TTC549 (cell line): Measurements from ENCODE around the gene CHST12.
"Not testable (repeated sequence)": the region's sequence is repeated elsewhere in the genome, so short reads cannot be mapped to it uniquely, and the experiment has no call there.

Source experiments
- FAIRE-seq: peaks from 2 replicates; lab custom pipeline; 2012; peaks lifted over from hg19 to GRCh38; lab: Jason Lieb, UNC

CHST12 gene

GRCh38 chr7:2403014-2403717 is at the start of gene CHST12:
Gene CHST12, plus strand, starts transcription at chr7:2403611. Its CDS starts 29,029 bp downstream, at chr7:2432640.
- FAIRE-seq, result no peak

- FAIRE-seq, result no peak
These were observed 49.5 kb upstream of the CHST12 start for GRCh38 chr7:2353936-2354185.

GRCh38 chr7:2354186-2354938 is 49.0 kb upstream of the CHST12 start, which contains the start of gene EIF3B:
Gene EIF3B, plus strand, starts transcription at chr7:2354827. Its CDS starts 95 bp downstream, at chr7:2354922.
- FAIRE-seq, result no peak

GRCh38 chr7:2354939-2355704 is 48.3 kb upstream of the CHST12 start:
- FAIRE-seq, result no peak

GRCh38 chr7:2355705-2356008 is 47.8 kb upstream of the CHST12 start:
- FAIRE-seq, result no peak

GRCh38 chr7:2357165-2357564 is 46.2 kb upstream of the CHST12 start:
- no peak for FAIRE-seq

- no peak for FAIRE-seq
These were observed 45.8 kb upstream of the CHST12 start for GRCh38 chr7:2357571-2357970.

GRCh38 chr7:2358968-2359527 is 44.4 kb upstream of the CHST12 start:
- no peak for FAIRE-seq

- no peak for FAIRE-seq
These were observed 43.8 kb upstream of the CHST12 start for GRCh38 chr7:2359610-2360009.

GRCh38 chr7:2360796-2361195 is 42.6 kb upstream of the CHST12 start:
- FAIRE-seq, result no peak

- no peak for FAIRE-seq
These were observed 40.9 kb upstream of the CHST12 start for GRCh38 chr7:2362385-2363088.

- no peak for FAIRE-seq
These were observed 34.3 kb upstream of the CHST12 start for GRCh38 chr7:2369139-2369538.

GRCh38 chr7:2371329-2371728 is 32.1 kb upstream of the CHST12 start:
- FAIRE-seq, result no peak

- FAIRE-seq, result no peak
These were observed 30.7 kb upstream of the CHST12 start for GRCh38 chr7:2372724-2373123.

- no peak for FAIRE-seq
These were observed 30.3 kb upstream of the CHST12 start for GRCh38 chr7:2373124-2373556.

GRCh38 chr7:2373646-2374045 is 29.8 kb upstream of the CHST12 start:
- FAIRE-seq, result no peak

- FAIRE-seq, result no peak
These were observed 29.0 kb upstream of the CHST12 start for GRCh38 chr7:2374401-2374800.

GRCh38 chr7:2374830-2375728 is 28.3 kb upstream of the CHST12 start:
- no peak for FAIRE-seq

- no peak for FAIRE-seq
These were observed 26.9 kb upstream of the CHST12 start for GRCh38 chr7:2376351-2377154.

GRCh38 chr7:2377492-2377891 is 25.9 kb upstream of the CHST12 start:
- not testable (repeated sequence) for FAIRE-seq
